Stimulated activated CD4-positive, alpha-beta T cell treated with anti-CD3 and anti-CD28 coated beads, TNF-alpha, amount 100 ng/mL, for 48 hours (primary cell): Measurements from ENCODE around the gene SLC6A6.

Experiments
- DNase-seq, 3 donors: peaks; one replicate each; pipeline ENCODE4 v3.0.0-alpha.2; 2020; ENCODE audit warnings: low read depth in 3 of 3

SLC6A6 gene

GRCh38 chr3:14418296-14419250 lies 16.2 kb downstream of the SLC6A6 start:
- DNase-seq: no peak

DNA sequence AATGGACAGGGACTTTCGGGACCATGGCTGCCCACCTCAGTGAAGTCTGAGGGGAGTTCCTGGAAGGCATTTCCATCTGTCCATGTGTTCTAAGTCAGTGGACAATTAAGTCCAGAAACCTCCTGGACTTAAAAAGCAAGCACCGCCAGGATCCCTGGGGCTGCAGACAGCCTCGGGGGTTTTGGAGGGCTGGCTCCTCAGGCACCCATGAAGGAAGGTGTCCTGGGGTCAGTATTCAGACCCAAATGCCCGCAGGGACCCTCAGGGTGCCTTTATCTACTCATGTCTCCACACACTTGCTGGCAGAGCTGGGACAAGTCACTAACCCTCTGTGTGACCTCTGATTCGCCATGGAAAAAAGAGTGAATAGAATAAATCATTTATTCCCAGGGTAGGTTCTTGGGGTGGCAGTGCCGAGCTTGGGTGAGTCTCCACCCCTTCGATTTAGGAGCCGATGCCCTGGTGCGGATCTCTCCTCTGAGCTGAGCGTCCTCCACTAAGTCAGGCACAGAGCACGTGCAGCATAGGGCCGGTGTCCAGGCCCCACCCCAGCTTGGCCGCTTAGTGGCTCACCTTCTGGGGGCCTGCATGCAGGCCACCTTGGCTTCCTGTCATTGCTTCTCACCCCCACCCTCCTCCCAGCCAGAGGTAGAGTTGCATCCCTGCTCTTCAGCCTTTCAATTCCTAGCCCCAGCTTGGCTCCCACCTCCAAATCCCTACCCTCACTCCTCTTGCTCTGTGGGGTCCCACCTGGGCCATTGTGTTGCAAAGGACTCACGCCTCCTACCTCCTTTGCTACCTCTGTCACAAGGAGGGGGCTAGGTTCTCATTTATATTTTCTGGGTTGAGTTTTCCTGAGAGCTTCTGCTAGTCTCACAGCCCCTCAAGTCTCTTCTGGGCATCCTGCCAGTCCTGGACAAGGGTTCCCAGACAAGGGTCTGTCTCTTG lies 19.9 kb downstream of the SLC6A6 start:
- DNase-seq: no peak

- DNase-seq: no peak
Observed at GRCh38 chr3:14423197-14423743, 20.9 kb downstream of the SLC6A6 start.

GRCh38 chr3:14423963-14424362 lies 21.6 kb downstream of the SLC6A6 start:
- DNase-seq: no peak

GRCh38 chr3:14424711-14425580 lies 22.5 kb downstream of the SLC6A6 start:
- no peak for DNase-seq

DNA sequence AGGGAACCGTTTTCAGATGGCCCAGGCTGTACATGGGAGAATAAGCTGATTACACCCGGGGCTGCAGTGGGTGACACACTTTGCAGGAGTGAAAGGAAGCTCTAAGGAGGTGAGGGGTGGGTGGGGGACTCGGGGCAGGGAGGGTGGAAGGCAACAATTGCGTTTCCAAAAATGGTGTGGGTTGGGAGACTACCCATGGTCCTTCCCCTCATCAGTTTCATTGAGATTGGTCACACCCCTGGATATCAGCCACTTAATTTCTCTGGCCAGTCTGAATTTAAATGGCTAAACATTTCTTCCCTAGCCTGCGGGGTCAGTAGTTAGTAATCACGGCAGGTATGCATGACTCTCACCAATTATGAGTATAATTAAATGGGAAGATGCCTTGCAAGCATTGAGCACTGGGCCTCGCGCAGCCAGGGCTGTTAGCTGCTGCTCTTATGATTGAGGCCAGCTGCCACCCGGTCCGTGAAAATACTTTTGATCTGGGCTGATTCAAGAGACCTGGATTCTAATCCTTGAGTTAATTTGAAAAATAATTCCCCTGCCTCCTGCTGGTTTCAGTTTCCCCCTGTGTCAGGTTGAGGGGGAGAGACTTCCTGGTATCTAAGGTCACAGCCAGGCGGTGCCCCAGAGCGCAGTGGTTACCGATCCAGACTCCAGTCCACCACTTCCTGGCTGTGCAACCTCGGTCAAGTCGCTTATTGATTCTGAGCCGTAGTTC lies 23.3 kb downstream of the SLC6A6 start:
- DNase-seq: peak in 1 of 3 donors; percentile 11

- DNase-seq: no peak
Observed at GRCh38 chr3:14426305-14426620, 23.9 kb downstream of the SLC6A6 start.

- DNase-seq: peak in 1 of 3 donors; percentile 25
Observed at GRCh38 chr3:14428087-14429033, 26.0 kb downstream of the SLC6A6 start.

DNA sequence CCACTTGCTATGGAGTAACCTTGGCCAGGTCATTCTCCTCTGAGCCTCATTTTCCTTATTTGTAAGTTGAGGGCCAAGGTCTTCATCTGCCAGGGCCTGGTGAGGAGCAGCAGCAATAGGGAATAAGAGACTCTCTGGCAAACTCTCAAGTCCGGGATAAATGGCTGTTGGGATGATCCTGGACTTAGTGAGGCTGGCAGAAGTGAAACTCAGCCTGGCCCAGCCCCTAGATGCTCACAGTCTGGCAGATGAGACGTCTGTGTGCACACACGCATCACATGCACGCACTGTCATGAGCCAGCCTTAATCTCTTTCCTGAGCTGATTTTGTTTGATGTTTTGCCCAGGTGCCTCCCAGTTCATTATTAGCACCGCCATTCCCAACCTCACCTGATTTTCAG lies 26.8 kb downstream of the SLC6A6 start:
- DNase-seq: no peak

GRCh38 chr3:14429640-14430039 lies 27.2 kb downstream of the SLC6A6 start:
- DNase-seq: no peak

DNA sequence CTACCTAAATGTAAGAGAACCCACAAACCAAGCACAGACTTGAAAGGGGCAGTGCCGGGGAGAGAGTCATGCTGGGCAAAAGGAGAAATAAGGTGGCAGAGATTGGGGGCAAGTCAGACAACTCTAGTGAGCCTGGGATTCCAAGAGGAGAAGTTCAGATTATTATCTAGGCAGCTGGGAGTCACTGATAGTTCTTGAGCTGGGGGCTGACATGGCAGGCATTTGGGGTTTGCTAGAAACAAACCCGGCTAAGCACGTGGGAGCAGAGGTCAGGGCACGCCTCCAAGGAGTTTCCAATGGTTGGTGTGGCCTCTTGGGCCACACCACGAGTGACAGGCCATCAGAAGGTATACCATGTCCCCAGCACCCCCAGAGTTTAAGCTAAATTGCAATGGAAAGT lies 27.6 kb downstream of the SLC6A6 start:
- DNase-seq: no peak

DNA sequence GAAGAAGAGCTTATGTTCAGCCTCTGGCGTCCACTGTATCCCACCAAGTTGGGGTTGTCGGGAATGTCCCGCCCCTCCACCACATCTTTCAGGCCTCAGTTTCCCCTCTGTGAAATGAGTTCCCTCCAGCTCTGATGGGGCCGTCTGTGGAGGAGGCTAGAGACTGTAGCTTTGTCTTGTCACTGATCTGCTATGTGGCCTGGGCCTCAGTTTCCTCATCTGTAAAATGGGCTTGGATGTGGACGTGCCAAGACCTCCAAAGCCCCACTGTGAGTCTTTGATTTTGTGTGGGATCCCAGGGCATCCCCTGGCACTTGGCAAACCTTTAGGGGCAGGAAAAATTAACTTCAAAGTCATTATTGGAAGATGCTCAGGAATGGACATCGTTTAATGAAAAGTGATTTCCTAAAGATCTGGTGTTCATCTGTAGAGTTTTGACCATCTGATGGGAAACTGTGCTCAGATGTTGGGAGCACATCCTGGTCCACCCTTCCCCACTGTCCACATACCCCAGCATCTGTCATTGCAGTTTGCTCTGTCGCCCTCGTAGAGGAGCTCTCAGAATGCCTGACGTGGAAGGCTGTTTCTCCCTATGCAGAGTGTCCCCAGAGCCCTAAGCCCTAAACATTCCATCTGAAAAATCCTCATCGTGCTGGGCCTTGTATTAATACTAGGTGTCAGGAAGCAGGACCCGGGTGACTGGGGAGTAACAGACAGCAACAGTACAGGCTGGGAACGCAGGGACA lies 28.5 kb downstream of the SLC6A6 start:
- DNase-seq: no peak

- DNase-seq: no peak
Observed at GRCh38 chr3:14431452-14431916, 29.1 kb downstream of the SLC6A6 start.

- DNase-seq: peak; percentile 88 to 94 (median 94)
Observed at GRCh38 chr3:14431917-14432834, 29.8 kb downstream of the SLC6A6 start.

GRCh38 chr3:14433106-14433505 lies 30.7 kb downstream of the SLC6A6 start:
- DNase-seq: no peak

- DNase-seq: no peak
Observed at GRCh38 chr3:14434126-14434497, 31.7 kb downstream of the SLC6A6 start.

DNA sequence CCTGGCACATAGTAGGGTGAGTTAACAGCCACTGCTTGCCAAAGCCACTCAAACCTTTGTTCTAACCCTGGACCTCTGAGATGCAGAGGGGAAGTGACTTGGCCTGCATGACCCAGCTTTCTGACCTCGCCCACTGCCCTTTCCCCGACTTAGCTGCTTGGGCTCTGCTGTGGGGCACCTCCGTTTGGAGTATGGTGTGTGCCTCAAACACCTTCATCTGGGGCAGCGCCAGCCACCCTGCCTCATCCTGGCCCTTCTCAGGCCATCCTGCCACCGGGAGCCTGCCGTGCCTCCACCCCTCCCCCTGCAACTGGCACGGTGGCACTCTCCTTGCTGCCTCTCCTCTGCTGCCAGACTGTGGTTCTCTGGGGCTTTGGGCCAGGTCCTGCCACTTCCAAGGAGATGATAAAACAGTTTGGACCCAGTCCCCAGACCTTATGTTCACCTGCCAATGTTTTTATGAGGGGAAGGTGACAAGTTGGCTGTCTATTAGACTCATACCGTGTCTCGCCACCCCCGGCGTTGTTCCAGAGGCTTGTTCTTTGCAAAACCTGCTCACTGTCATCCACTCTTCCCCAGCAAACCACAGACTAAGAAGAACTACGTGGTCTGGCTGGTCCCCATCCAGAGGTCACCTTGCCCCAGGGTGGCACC lies 32.2 kb downstream of the SLC6A6 start:
- no peak for DNase-seq
